HG03460 (cell line): ENCODE results near the gene ERAP2.

Experiments used
- ATAC-seq: cut with Tn5 transposase; IDR thresholded peaks from one replicate; pipeline ENCODE4 v1.9.1; 2021; ENCODE audit not compliant: unreplicated experiment

The ERAP2 gene

DNA sequence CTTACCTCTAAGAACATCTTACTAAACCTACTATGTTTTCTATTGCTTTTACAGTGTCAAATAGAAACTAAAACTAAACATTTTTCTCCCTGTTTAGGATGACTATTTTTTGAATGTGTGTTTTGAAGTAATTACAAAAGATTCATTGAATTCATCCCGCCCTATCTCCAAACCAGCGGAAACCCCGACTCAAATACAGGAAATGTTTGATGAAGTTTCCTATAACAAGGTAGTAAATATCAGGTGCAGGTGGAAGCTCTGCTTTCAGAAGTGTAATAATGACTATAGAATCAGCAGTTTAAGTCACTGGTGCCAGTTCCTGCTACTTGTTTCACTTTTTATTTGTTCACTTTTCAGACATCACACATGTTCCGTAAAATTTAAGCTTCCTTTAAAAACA lies 20.0 kb downstream of the ERAP2 start:
- peak; percentile 88 for ATAC-seq

DNA sequence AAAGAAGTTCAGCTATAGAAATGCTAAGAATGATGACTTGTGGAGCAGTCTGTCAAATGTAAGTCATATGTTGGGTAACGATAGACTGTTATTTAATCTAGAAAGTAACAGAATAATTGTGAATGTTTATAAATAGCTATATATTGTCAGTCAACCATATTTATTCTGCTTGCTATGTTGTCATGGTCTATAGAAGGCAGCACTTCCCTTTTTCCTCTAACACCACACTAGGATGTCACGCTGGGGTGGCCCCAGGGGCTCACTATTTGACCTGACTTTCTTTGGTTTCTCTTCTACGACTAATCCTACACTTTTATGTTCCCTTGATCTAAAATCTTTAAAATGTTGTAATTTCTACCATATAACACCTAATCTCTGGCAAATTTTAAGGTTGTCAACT lies 20.5 kb downstream of the ERAP2 start:
- peak; percentile 89 for ATAC-seq

DNA sequence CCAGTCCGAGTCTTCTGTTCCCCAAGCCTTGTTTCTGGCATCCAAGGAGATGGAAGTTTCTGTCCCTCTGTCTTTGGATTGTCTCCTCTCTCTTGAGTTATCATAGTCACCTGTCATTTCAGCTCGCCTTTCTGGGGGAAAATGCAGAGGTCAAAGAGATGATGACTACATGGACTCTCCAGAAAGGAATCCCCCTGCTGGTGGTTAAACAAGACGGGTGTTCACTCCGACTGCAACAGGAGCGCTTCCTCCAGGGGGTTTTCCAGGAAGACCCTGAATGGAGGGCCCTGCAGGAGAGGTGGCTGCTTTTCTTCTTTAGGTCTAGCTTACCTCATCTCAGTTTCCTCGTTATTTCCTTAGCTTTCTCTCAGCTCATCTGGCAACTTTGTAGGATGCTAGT lies 25.1 kb downstream of the ERAP2 start:
- no peak for ATAC-seq

DNA sequence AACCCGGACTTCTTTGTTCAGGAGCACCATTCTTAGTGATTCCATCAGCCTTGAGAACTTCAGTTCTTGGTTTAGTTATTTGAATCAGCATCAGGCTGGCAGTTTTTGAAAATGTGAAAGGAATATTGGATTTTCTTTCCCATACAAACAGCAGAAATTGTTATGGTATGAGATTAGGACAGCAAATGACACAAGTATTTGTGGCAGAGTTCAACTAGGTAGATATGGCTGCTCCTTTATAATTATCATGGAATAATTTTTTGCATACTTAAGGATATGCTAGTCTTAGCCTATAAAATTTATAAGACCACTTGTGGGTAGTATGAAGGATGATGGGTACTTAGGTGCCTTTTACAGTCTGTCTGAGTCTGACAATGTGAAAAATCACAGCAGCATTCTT lies 25.5 kb downstream of the ERAP2 start:
- no peak for ATAC-seq

DNA sequence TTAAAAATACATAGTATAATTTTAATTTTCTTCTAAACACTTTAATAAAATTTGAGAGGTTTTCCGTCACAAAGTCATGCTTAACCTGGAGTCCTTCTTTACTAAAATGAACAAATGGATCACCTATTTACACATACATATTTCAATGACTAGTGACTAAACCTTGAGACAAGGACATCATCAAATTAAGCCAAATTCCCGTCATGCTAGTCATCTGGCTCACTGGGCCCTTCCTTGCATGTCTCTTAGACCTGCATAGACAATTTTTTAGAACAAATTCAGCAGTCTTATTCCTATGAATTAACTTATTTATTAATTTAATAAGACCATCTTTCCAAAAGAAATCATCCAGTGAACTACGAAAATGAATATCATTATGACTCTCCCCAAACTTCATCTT lies 26.6 kb downstream of the ERAP2 start:
- no peak for ATAC-seq

DNA sequence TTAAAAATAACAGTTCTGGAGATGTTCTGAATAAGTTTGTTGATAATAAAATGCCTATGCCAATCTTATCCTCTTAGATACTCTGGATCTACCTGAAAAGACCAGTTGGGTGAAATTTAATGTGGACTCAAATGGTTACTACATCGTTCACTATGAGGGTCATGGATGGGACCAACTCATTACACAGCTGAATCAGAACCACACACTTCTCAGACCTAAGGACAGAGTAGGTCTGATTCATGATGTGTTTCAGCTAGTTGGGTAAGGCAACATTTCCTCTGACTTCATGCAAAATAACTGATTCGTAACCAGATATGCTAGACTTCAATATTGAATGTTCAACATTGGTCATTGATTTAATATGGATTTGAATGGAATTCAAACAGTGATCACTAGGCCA lies 27.0 kb downstream of the ERAP2 start:
- no peak for ATAC-seq

DNA sequence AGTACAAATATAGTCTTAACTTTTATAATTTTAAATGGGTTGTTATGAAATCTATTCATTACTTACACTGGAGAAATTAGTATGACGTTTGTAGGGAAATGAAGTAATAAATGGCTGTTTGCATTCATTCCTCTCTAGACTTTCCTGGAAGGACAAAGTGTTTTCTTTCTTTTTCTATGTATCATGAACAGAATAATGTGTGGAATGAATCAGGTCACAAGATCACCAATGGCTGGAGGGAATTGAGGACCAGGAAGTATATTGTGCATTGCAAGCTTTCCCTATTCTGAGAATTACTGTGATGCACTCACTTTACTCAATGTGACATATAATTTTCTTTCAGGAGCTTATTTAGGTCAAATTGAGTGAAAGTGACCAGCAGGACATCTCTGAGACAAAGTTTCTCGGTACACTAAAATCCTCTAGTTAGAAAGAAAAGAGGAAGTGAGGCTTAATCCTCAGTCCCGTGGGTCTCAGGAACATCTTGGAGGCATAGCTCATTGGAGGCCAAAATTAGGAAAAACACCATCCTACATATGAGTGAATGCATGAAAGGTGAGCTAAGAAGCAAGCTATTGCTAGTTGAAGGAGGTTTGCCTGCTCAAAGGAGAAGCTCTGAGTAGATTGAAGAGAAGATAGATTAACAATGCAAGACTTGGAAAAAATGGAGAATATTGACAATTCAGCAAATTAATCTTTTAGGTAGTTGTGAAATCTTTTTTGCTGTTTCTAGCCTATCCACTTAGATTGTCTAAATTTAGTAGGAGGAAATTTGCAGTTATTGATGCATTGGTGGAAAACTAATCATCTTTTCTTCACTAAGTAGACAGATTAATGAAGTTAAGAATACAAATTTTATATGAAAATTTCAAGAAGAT lies 28.0 kb downstream of the ERAP2 start:
- ATAC-seq = no peak

DNA sequence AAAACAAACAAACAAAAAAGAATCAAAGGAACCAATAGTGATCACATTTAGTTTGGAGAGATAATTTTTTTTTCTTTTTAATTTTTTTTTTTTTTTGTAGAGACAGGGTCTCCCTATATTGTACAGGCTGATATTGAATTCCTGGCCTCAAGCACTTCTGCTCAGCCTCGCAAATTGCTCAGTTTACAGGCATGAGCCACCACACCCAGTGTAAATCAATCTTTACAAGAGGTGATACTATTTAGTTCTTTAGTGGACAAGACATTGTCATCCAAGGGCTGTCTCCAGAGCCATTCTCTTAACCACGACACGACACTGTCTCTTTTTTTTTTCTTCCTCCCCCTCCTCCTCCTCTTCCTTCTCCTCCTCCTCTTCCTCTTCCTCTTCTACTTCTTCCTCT lies 29.6 kb downstream of the ERAP2 start:
- no peak for ATAC-seq

DNA sequence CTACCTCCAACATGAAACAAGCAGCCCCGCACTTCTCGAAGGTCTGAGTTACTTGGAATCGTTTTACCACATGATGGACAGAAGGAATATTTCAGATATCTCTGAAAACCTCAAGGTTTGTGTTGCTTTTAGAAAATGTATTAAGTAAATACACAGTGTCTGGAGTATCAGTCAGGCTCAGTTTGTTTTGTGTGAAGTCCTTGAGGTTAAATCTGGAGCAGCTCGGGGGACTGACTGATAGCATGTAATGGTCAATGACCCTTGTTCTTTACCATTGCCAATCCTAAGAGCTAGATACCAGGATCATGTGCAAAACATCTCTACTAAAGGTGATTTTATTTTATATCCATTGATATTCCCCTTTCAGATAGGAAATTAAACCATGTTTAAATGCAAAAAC lies 32.7 kb downstream of the ERAP2 start:
- no peak for ATAC-seq

DNA sequence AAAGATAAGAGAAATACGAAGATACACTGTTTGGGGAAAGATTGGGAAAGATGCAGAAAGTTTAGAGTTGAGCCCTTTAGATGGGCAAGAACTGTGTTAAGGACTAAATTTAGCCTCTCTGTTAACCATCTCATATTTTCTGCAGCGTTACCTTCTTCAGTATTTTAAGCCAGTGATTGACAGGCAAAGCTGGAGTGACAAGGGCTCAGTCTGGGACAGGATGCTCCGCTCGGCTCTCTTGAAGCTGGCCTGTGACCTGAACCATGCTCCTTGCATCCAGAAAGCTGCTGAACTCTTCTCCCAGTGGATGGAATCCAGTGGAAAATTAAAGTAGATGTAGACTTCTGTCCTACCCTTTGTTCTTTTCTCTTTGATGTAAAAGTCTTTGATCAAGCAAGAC lies 33.1 kb downstream of the ERAP2 start:
- ATAC-seq = no peak

DNA sequence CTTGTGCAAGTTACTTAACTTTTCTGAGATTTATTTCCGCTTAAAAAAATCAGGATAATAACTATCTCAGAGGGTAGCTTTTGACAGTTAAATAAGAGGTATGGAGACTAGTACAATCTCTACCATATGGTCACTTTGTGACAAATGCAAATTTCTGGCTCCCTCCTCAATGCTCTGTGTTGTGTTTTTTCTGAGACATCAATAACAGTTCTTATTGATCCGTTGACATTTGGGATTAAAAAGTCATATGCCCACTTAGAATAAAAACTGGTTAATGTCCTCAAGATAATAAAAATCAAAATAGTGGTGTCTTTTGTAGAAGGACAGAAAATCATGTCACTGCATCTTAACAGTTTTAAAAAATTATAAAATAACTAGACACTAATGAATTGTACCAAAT lies 34.8 kb downstream of the ERAP2 start:
- ATAC-seq = no peak

DNA sequence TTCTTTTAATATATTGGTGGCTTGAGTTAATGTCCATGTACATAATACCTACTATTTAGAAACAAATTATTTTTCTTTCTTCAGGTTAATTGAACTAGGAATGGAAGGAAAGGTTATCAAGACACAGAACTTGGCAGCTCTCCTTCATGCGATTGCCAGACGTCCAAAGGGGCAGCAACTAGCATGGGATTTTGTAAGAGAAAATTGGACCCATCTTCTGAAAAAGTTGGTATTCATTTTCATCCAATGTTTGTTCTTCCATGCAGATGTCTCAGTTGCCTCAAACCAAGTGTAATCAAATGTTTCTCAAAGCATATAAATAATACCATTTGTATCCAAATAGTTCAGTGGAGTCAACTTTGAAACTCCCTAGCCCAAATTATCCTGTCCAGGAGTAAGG lies 36.9 kb downstream of the ERAP2 start:
- ATAC-seq = no peak

DNA sequence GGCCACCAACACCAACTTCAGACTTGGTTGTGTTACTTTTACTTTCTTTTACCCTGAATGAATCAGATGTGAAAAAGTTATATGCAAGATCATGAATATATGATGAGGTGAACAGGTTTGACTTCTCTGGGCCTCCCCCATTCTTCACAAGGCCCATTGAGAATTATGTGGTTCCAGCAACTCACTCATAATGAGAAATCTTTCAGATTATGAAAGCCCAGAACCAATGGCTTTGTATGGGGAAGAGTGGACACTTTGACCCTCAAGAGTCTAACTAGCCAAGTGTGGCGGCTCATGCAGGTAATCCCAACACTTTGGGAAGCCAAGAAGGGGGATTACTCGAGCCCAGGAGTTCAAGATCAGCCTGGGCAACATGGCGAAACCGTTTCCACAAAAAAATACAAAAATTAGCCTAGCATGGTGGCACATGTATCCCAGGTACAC lies 43.5 kb downstream of the ERAP2 start:
- peak; percentile 57 for ATAC-seq

DNA sequence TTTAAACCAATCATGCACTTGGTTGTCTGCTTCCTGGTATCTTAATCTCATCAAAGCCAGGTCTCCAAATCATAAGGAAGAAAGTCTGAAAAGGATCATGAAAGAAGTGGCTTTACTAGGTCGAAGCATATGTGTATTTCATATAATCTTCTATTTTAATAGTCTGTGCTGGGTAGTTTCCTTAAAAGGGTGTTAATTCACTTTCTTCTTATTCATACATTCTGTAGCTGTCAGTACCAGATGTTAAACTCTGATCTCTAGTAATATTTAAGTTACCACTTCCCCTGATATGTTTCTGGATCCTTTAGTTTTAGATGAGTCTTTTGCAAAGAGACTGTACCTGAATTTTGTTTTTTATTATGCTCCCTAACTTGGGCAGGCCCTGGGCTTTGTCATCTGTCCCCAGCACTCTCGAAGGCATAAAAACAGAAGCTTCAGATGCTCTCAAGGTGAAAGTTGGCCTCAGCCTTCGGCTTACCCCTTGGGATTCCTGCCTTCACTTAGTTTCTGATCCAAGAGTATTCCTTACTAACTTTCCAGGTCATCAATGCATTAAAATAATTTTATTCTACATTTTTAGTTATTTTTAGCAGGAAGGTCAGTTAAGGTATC lies 44.5 kb downstream of the ERAP2 start:
- ATAC-seq = no peak

DNA sequence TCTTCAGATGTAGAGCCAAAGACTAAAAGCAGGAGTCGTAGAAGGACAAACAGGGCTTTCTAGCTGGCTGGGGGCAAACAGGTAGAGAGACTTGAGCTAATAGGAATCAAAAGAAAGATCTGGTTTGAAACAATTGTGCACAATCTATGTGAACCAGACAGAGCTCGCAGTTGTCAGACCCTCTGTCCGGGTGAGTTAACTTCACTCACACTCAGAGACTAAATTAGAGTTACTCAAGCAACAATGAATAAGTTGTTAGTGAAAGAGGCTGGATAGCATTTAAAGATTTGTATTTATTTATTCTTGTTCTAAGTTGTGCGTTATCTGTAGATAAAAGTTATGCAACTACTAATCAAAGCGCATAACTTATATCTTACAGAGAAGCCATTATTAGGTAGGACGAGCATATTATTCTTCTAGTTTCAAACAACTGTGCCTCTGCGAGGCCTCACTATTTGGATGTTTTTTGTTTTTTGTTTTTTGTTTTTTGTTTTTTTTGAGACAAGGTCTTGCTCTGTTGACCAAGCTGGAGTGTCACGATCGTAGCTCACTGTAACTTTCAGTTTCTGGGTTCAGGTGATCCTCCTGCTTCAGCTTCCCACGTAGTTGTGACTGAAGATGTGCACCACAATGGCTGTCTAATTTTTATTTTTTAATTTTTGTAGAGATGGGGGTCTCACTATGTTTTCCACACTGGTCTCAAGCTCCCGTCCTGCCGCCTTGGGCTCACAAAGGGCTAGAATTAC lies 46.4 kb downstream of the ERAP2 start:
- no peak for ATAC-seq

DNA sequence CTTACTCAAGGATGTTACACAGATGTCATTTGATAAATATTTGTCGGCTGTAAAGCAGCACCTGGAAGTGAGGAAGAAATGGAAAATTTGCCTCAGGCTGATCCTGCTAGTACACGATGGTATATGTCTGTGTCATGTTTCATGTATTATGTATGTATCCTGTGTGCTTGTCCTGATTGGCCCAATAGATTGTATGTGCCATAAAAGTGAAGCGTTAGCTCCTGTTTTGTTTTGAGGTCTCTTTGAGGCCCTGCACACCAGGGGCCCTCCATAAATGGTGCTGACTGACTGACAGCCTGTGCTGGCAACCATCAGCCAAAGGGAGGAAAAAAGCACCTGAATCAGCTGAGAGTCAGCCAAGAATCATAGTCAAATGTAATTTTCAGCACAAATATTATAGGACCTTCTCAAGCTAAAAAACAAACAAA lies 47.7 kb downstream of the ERAP2 start:
- no peak for ATAC-seq

DNA sequence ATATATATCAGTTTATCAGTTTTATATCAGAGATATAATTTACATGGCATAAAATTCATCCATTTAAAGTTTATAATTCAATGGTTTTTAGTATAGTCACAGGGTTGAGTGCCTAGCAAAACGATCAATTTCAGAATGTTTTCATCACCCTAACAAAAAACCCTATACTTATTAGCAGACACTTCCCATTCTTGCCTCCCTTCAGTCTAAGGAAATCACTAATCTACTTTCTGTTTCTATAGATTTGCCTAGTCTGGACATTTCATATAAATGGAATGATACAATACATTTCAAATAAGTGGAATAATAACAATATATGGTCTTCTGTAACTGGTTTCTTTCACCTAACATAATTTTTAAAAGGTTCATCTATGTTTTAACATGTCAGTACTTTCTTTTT lies 50.0 kb downstream of the ERAP2 start:
- ATAC-seq = no peak

DNA sequence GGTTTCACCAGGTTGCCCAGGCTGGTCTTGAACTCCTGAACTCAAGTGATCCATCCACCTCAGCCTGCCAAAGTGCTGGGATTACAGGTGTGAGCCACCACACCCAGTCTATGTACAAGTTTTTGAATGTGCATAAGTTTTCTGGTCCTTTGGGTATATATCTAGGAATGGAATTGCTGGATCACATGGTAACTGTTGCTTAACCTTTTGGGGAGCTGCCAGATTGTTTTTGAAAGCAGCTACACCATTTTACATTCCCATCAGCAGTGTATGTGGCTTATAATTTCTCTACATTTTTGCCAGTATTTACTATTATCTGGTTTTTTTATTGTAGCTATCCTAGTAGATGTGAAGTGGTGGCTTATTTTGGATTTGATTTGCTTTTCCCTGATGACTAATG lies 50.7 kb downstream of the ERAP2 start:
- ATAC-seq = no peak

DNA sequence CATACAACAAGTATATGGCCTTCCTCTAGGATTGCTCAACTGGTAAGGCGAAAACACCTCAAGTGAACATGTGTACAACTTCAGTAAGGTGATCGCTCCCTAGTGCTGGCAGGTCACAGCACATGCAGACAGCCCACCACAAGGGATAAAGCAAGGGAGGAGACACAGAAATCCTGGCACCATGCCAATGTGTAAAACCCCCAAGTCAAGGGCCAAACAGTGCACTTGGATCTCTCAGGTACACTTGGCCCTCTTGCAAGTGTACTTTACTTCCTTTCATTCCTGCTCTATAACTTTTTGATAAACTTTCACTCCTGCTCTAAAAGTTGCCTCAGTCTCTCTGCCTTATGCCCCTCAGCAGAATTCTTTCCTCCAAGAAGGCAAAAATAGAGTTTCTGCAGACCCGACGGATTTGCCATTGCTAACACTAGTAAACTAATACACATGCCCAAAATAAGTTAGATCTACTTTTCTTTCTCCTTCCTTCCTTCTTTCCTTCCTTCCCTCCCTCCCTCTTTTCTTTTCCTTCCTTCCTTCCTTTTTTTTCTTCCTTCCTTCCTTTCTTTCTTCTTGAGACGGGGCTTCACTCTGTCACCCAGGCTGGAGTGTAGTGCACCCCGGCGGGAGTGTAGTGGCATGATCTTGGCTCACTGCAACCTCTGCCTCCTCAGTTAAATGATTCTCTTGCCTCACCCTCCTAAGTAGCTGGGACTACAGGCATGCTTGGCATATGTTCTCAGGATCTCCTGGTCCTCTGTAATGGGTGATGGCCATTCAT lies 52.8 kb downstream of the ERAP2 start:
- ATAC-seq = no peak

DNA sequence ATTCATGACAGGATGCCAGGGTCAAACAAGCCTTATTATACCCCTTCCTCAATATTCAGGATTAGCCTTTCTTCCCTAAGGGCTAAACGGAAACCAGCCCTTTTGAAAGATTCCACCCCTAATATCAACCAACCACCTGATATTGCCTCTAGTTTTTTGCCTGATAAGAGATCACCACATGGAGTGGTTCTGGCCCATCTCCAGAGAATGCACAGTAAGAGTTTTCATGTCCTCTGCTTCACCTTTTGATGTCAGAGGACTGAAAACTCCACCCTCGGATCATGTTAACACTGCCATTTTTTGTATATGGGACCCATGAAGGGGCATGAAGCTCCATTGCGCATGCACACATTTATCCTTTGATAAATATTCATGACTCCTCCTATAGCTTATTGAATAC lies 53.8 kb downstream of the ERAP2 start:
- no peak for ATAC-seq

DNA sequence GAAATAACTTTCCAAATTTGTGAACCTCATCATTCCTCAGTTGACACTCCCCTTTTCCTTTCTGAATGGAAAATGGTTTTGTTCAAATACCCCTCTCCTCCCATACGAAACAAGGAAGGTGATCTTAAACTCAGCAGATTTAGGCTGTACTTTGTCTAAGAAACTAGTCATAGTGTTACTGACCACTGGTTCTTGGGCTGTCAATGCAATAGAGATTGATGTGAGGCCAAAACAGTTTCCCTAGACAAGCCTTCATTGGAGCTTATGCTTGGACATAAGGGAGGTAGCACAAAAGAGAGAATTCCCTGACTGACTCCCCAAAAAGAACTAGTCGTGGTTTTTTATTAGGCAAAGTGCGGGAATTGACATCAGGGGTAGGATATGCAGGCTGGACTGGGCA lies 54.3 kb downstream of the ERAP2 start:
- ATAC-seq = no peak
